ENCODE results near the gene FCHSD1. TPM values are rescaled to one million over a fixed set of nuclear protein-coding genes. Genes with fewer than 3 reads are reported as not detected.

The FCHSD1 gene
- total RNA-seq, 1 donor from 2014 or later = 0.82 TPM

DNA sequence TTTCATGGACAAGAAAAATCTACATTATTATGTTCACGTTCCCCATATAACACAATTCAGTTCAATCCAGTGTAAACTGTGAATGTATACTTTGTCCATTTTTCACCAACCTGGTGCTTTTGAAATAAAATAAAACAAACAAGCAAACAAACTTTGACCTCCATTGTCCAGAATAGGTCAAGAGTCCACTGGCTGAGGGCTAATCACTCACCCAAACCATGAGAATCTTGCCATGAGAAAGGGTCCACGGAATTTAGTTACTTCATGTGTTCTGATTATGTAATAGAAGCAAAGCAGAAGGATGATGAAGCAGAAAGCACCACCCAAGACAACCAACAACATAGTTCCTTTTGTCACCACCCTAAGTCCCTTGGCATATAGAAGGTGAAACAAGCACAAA is 61.1 kb downstream of the FCHSD1 start:
- FAIRE-seq (no peak), DNase-seq (ENCODE audit: low spot score in 2 of 2) (no peak)

Other genes starting within 250 kb of the FCHSD1 start
- 6.9 TPM for gene PCDHGA9, start 248.6 kb downstream of the FCHSD1 start, total RNA-seq
- 9.8 TPM for gene PCDHGB6, start 243.4 kb downstream of the FCHSD1 start, total RNA-seq
- gene PCDHGA10, start 238.4 kb downstream of the FCHSD1 start, total RNA-seq = 9.8 TPM
- gene PCDHGB7, start 233.7 kb downstream of the FCHSD1 start, total RNA-seq = 10.6 TPM
- gene PCDHGA11, start 230.4 kb downstream of the FCHSD1 start, total RNA-seq = 10.6 TPM
- gene PCDHGA12, start 220.9 kb downstream of the FCHSD1 start, total RNA-seq = 3.7 TPM
- gene PCDHGC3, start 175.5 kb downstream of the FCHSD1 start, total RNA-seq = 20.8 TPM
- 65.2 TPM for gene PCDHGC4, start 166.4 kb downstream of the FCHSD1 start, total RNA-seq
- gene PCDHGC5, start 162.3 kb downstream of the FCHSD1 start, total RNA-seq = 4.9 TPM
- gene DIAPH1, start 32.4 kb downstream of the FCHSD1 start, total RNA-seq = 22.4 TPM
- gene HDAC3, start 14.6 kb downstream of the FCHSD1 start, total RNA-seq = 44.8 TPM
- 7.3 TPM for gene RELL2, start 14.4 kb downstream of the FCHSD1 start, total RNA-seq
- 2.4 TPM for gene ARAP3, start 30.8 kb upstream of the FCHSD1 start, total RNA-seq
- gene PCDH1, start 227.0 kb upstream of the FCHSD1 start, total RNA-seq = 41.2 TPM